ENCODE measurements around the gene AKAP13. TPM values are rescaled to one million over a fixed set of nuclear protein-coding genes. Genes with fewer than 3 reads are reported as not detected.

Gene AKAP13
- total RNA-seq, 1 experiment from 2014 or later, result 36.4 TPM

- Histone ChIP-seq H3K27me3 (no peaks in the 10 kb centered on the region), H3K36me3 (no peaks in the 10 kb centered on the region), H3K9me3 (no peaks in the 10 kb centered on the region), H3K4me3 (no peak overlapping the region)
- DNase-seq, result no peak
Measured at GRCh38 chr15:85398822-85399221, 18.4 kb downstream of the AKAP13 start.

- no peak for DNase-seq
- Histone ChIP-seq H3K27me3 (no peaks in the 10 kb centered on the region), H3K4me3 (no peak overlapping the region), H3K9me3 (no peaks in the 10 kb centered on the region), H3K36me3 (no peaks in the 10 kb centered on the region)
Measured at GRCh38 chr15:85399627-85400026, 19.2 kb downstream of the AKAP13 start.

GRCh38 chr15:85400606-85401005, 20.2 kb downstream of the AKAP13 start:
- Histone ChIP-seq H3K4me3 (no peak overlapping the region), H3K36me3 (no peaks in the 10 kb centered on the region), H3K27me3 (no peaks in the 10 kb centered on the region), H3K9me3 (no peaks in the 10 kb centered on the region)
- DNase-seq, result no peak

GRCh38 chr15:85401108-85401774, 20.8 kb downstream of the AKAP13 start:
- Histone ChIP-seq H3K4me3 (no peak overlapping the region), H3K36me3 (no peaks in the 10 kb centered on the region), H3K27me3 (no peaks in the 10 kb centered on the region), H3K9me3 (no peaks in the 10 kb centered on the region)
- DNase-seq, result no peak

GRCh38 chr15:85402195-85402881, 21.9 kb downstream of the AKAP13 start:
- Histone ChIP-seq H3K36me3 (no peaks in the 10 kb centered on the region), H3K27me3 (no peaks in the 10 kb centered on the region), H3K4me3 (no peak overlapping the region), H3K9me3 (no peaks in the 10 kb centered on the region)
- DNase-seq, result no peak

- 0 out of 2 replicates have a peak, but pooled peaks cover 4% of the 10 kb centered on the region for H3K9me3 ChIP-seq
- no peaks in the 10 kb centered on the region; the same call in 1 of the 2 replicates for H3K36me3 ChIP-seq
- DNase-seq, result peak; percentile 53
- no peaks in the 10 kb centered on the region for H3K27me3 ChIP-seq
- H3K4me3 ChIP-seq, result no peak overlapping the region
Measured at GRCh38 chr15:85403745-85404144, 23.3 kb downstream of the AKAP13 start.

GRCh38 chr15:85404176-85404917, 23.9 kb downstream of the AKAP13 start:
- Histone ChIP-seq H3K36me3 (no peaks in the 10 kb centered on the region; the same call in 1 of the 2 replicates), H3K27me3 (no peaks in the 10 kb centered on the region), H3K4me3 (no peak overlapping the region), H3K9me3 (0 out of 2 replicates have a peak, but pooled peaks cover 5% of the 10 kb centered on the region)
- no peak for DNase-seq

- Histone ChIP-seq H3K27me3 (no peaks in the 10 kb centered on the region), H3K36me3 (no peaks in the 10 kb centered on the region; the same call in 1 of the 2 replicates), H3K9me3 (0 out of 2 replicates have a peak, but pooled peaks cover 5% of the 10 kb centered on the region), H3K4me3 (no peak overlapping the region)
- no peak for DNase-seq
Measured at GRCh38 chr15:85404918-85405866, 24.8 kb downstream of the AKAP13 start.

- no peaks in the 10 kb centered on the region for H3K27me3 ChIP-seq
- H3K36me3 ChIP-seq, result no peaks in the 10 kb centered on the region; the same call in 1 of the 2 replicates
- no peak for DNase-seq
- H3K9me3 ChIP-seq, result 0 out of 2 replicates have a peak, but pooled peaks cover 5% of the 10 kb centered on the region
- no peak overlapping the region for H3K4me3 ChIP-seq
Measured at GRCh38 chr15:85406916-85407315, 26.5 kb downstream of the AKAP13 start.

- Histone ChIP-seq H3K9me3 (0 out of 2 replicates have a peak, but pooled peaks cover 5% of the 10 kb centered on the region), H3K27me3 (no peaks in the 10 kb centered on the region), H3K4me3 (no peak overlapping the region; the same call in 1 of the 2 replicates), H3K36me3 (no peaks in the 10 kb centered on the region; the same call in 1 of the 2 replicates)
- DNase-seq, result peak; percentile 85
Measured at GRCh38 chr15:85407421-85408269, 27.2 kb downstream of the AKAP13 start.

GRCh38 chr15:85408270-85408746, 27.9 kb downstream of the AKAP13 start:
- Histone ChIP-seq H3K27me3 (no peaks in the 10 kb centered on the region), H3K9me3 (0 out of 2 replicates have a peak, but pooled peaks cover 5% of the 10 kb centered on the region), H3K36me3 (no peaks in the 10 kb centered on the region; the same call in 1 of the 2 replicates), H3K4me3 (peak overlapping the region; percentile 1; the same call in 1 of the 2 replicates)
- no peak for DNase-seq

GRCh38 chr15:85412066-85412465, 31.7 kb downstream of the AKAP13 start:
- DNase-seq, result no peak
- Histone ChIP-seq H3K4me3 (0 out of 2 replicates have a peak overlapping the region, but pooled peaks have one; percentile 1), H3K27me3 (no peaks in the 10 kb centered on the region), H3K9me3 (0 out of 2 replicates have a peak, but pooled peaks cover 5% of the 10 kb centered on the region), H3K36me3 (no peaks in the 10 kb centered on the region; the same call in 1 of the 2 replicates)

- no peak overlapping the region for H3K4me3 ChIP-seq
- no peaks in the 10 kb centered on the region for H3K27me3 ChIP-seq
- DNase-seq, result peak; percentile 86
Measured at GRCh38 chr15:85412956-85413854, 32.8 kb downstream of the AKAP13 start.

GRCh38 chr15:85414037-85414436, 33.6 kb downstream of the AKAP13 start:
- Histone ChIP-seq H3K4me3 (no peak overlapping the region), H3K27me3 (no peaks in the 10 kb centered on the region), H3K9me3 (no peaks in the 10 kb centered on the region), H3K36me3 (no peaks in the 10 kb centered on the region)
- no peak for DNase-seq

More at GRCh38 chr15:85412956-85413854, 32.8 kb downstream of the AKAP13 start:
- H3K36me3 ChIP-seq, result no peaks in the 10 kb centered on the region; the same call in 1 of the 2 replicates
- H3K9me3 ChIP-seq, result 0 out of 2 replicates have a peak, but pooled peaks cover 5% of the 10 kb centered on the region
